Mucosa of rectum (tissue), 2 donors: ENCODE measurements around the gene ZSWIM6.
A peak's percentile ranks its signal among the peaks of the same experiment; 100 is the strongest.

ENCODE experiments used
- H3K27ac ChIP-seq, 2 donors: one replicate each; pipeline ENCODE4 v1.7.0; 2013; ENCODE audit warnings: inconsistent platforms in 2 of 2, low read depth in 2 of 2, low read length in 2 of 2
- H3K27me3 ChIP-seq, 2 donors: one replicate each; pipeline ENCODE4 v1.7.0; 2013; ENCODE audit warnings: low read length in 2 of 2; ENCODE audit not compliant: control insufficient read depth in 2 of 2, insufficient read depth in 2 of 2
- H3K36me3 ChIP-seq, 2 donors: one replicate each; pipeline ENCODE4 v1.7.0; 2013; ENCODE audit warnings: low read length in 2 of 2; ENCODE audit not compliant: control insufficient read depth in 2 of 2, insufficient read depth in 2 of 2
- H3K4me1 ChIP-seq, 2 donors: one replicate each; pipeline ENCODE4 v1.7.0; 2013; ENCODE audit warnings: low read length in 2 of 2, mild to moderate bottlenecking in 1 of 2; ENCODE audit not compliant: control insufficient read depth in 2 of 2, insufficient read depth in 2 of 2
- H3K4me3 ChIP-seq, 2 donors: one replicate each; pipeline ENCODE4 v1.7.0; 2013; ENCODE audit warnings: low read length in 2 of 2
- H3K9ac ChIP-seq, 2 donors: one replicate each; pipeline ENCODE4 v1.7.0; 2013; ENCODE audit warnings: low read length in 2 of 2, low read depth in 1 of 2, mild to moderate bottlenecking in 1 of 2
- H3K9me3 ChIP-seq, 2 donors: one replicate each; pipeline ENCODE4 v1.7.0; 2013; ENCODE audit warnings: low read length in 2 of 2; ENCODE audit not compliant: control insufficient read depth in 2 of 2
- donor health status: healthy.
- donor health status: Normal muscosa, but diverticular disease.

ZSWIM6 gene

GRCh38 chr5:61331407-61332357 lies at the start of gene ZSWIM6:
ZSWIM6 (plus strand) TSS chr5:61332258; CDS start chr5:61332273, 15 bp downstream.
- Histone ChIP-seq H3K27me3 (no peaks in the 10 kb centered on the region), H3K9ac (peak within 1 kb of the TSS; percentile 90 to 92), H3K27ac (peak within 1 kb of the TSS; percentile 99), H3K36me3 (no peaks in the 10 kb centered on the region), H3K4me1 (peaks cover 19 to 28% of the 10 kb centered on the region in 2 donors), H3K9me3 (no peaks in the 10 kb centered on the region), H3K4me3 (peak within 1 kb of the TSS; percentile 81 to 91)

- no peak overlapping the region for H3K4me3 ChIP-seq
- no peaks in the 10 kb centered on the region for H3K36me3 ChIP-seq
Observed at GRCh38 chr5:61283471-61283870, 48.6 kb upstream of the ZSWIM6 start.

GRCh38 chr5:61285531-61285930 lies 46.5 kb upstream of the ZSWIM6 start:
- Histone ChIP-seq H3K27ac (no peak overlapping the region), H3K36me3 (no peaks in the 10 kb centered on the region), H3K4me3 (no peak overlapping the region), H3K9ac (no peak overlapping the region), H3K4me1 (peaks cover 12 to 18% of the 10 kb centered on the region in 2 donors), H3K9me3 (no peaks in the 10 kb centered on the region), H3K27me3 (no peaks in the 10 kb centered on the region)

More at GRCh38 chr5:61283471-61283870, 48.6 kb upstream of the ZSWIM6 start:
- Histone ChIP-seq H3K9ac (no peak overlapping the region), H3K27ac (no peak overlapping the region), H3K27me3 (no peaks in the 10 kb centered on the region), H3K9me3 (no peaks in the 10 kb centered on the region), H3K4me1 (peaks cover 10 to 15% of the 10 kb centered on the region in 2 donors)

- Histone ChIP-seq H3K4me1 (peaks cover 16 to 23% of the 10 kb centered on the region in 2 donors), H3K27ac (peak overlapping the region in 1 of 2 donors; percentile 10), H3K4me3 (no peak overlapping the region), H3K27me3 (no peaks in the 10 kb centered on the region), H3K9ac (no peak overlapping the region), H3K9me3 (no peaks in the 10 kb centered on the region), H3K36me3 (no peaks in the 10 kb centered on the region)
Observed at GRCh38 chr5:61286446-61287132, 45.5 kb upstream of the ZSWIM6 start.

- peaks cover 17 to 29% of the 10 kb centered on the region in 2 donors for H3K4me1 ChIP-seq
- H3K27me3 ChIP-seq, result no peaks in the 10 kb centered on the region
- no peaks in the 10 kb centered on the region for H3K9me3 ChIP-seq
- H3K4me3 ChIP-seq, result no peak overlapping the region
- no peak overlapping the region for H3K27ac ChIP-seq
- no peaks in the 10 kb centered on the region for H3K36me3 ChIP-seq
- no peak overlapping the region for H3K9ac ChIP-seq
Observed at GRCh38 chr5:61287474-61287873, 44.6 kb upstream of the ZSWIM6 start.

GRCh38 chr5:61289241-61289640 lies 42.8 kb upstream of the ZSWIM6 start:
- Histone ChIP-seq H3K4me3 (no peak overlapping the region), H3K9ac (no peak overlapping the region), H3K27ac (no peak overlapping the region), H3K27me3 (no peaks in the 10 kb centered on the region), H3K4me1 (peaks cover 24 to 37% of the 10 kb centered on the region in 2 donors), H3K9me3 (no peaks in the 10 kb centered on the region), H3K36me3 (no peaks in the 10 kb centered on the region)

- no peak overlapping the region for H3K4me3 ChIP-seq
- H3K36me3 ChIP-seq, result no peaks in the 10 kb centered on the region
- no peak overlapping the region for H3K27ac ChIP-seq
Observed at GRCh38 chr5:61289669-61290306, 42.3 kb upstream of the ZSWIM6 start.

GRCh38 chr5:61290791-61291210 lies 41.3 kb upstream of the ZSWIM6 start:
- H3K4me1 ChIP-seq, result peaks cover 24 to 37% of the 10 kb centered on the region in 2 donors
- H3K27me3 ChIP-seq, result no peaks in the 10 kb centered on the region
- H3K9me3 ChIP-seq, result no peaks in the 10 kb centered on the region
- H3K4me3 ChIP-seq, result peak overlapping the region; percentile 24 to 34
- H3K9ac ChIP-seq, result peak overlapping the region in 1 of 2 donors; percentile 58
- H3K36me3 ChIP-seq, result no peaks in the 10 kb centered on the region
- H3K27ac ChIP-seq, result peak overlapping the region; percentile 85 to 89

More at GRCh38 chr5:61289669-61290306, 42.3 kb upstream of the ZSWIM6 start:
- H3K4me1 ChIP-seq, result peaks cover 24 to 37% of the 10 kb centered on the region in 2 donors
- no peak overlapping the region for H3K9ac ChIP-seq
- H3K9me3 ChIP-seq, result no peaks in the 10 kb centered on the region
- no peaks in the 10 kb centered on the region for H3K27me3 ChIP-seq

- H3K27ac ChIP-seq, result peak overlapping the region; percentile 85 to 89
Observed at GRCh38 chr5:61292062-61292657, 39.9 kb upstream of the ZSWIM6 start.

More at GRCh38 chr5:61292062-61292657, 39.9 kb upstream of the ZSWIM6 start:
- no peaks in the 10 kb centered on the region for H3K27me3 ChIP-seq
- H3K9me3 ChIP-seq, result no peaks in the 10 kb centered on the region
- peaks cover 18 to 32% of the 10 kb centered on the region in 2 donors for H3K4me1 ChIP-seq
- H3K9ac ChIP-seq, result peak overlapping the region in 1 of 2 donors; percentile 29
- H3K36me3 ChIP-seq, result no peaks in the 10 kb centered on the region
- peak overlapping the region in 1 of 2 donors; percentile 29 for H3K4me3 ChIP-seq
